NCI-H2196 treated with DMSO at 0.1 percent for 48 hours (cell line): ENCODE measurements around the gene PPP2R2C.

Source experiments
- DNase-seq: peaks from one replicate; lab custom pipeline; 2025; ENCODE audit not compliant: unreplicated experiment; lab: John Stamatoyannopoulos, UW

Gene PPP2R2C

GRCh38 chr4:6383009-6383404 is 89.4 kb downstream of the PPP2R2C start:
- no peak for DNase-seq

GRCh38 chr4:6381571-6382123 is 90.8 kb downstream of the PPP2R2C start:
- DNase-seq, result no peak

- no peak for DNase-seq
Observed at GRCh38 chr4:6380746-6381410, 91.5 kb downstream of the PPP2R2C start.

GRCh38 chr4:6379767-6380745 is 92.4 kb downstream of the PPP2R2C start:
- DNase-seq, result no peak

- DNase-seq, result no peak
Observed at GRCh38 chr4:6378493-6379445, 93.6 kb downstream of the PPP2R2C start.

- no peak for DNase-seq
Observed at GRCh38 chr4:6377626-6378492, 94.6 kb downstream of the PPP2R2C start.

- no peak for DNase-seq
Observed at GRCh38 chr4:6375620-6376295, 96.7 kb downstream of the PPP2R2C start.

GRCh38 chr4:6374575-6374974 is 97.8 kb downstream of the PPP2R2C start:
- DNase-seq, result no peak

GRCh38 chr4:6373541-6374410 is 98.6 kb downstream of the PPP2R2C start:
- no peak for DNase-seq

GRCh38 chr4:6372649-6373525 is 99.5 kb downstream of the PPP2R2C start:
- peak; percentile 41 for DNase-seq

- DNase-seq, result no peak
Observed at GRCh38 chr4:6371812-6372211, 100.6 kb downstream of the PPP2R2C start.

- DNase-seq, result no peak
Observed at GRCh38 chr4:6371271-6371670, 101.1 kb downstream of the PPP2R2C start.

GRCh38 chr4:6369924-6370645 is 102.3 kb downstream of the PPP2R2C start:
- no peak for DNase-seq

- DNase-seq, result no peak
Observed at GRCh38 chr4:6369511-6369910, 102.9 kb downstream of the PPP2R2C start.

- no peak for DNase-seq
Observed at GRCh38 chr4:6369035-6369434, 103.4 kb downstream of the PPP2R2C start.

GRCh38 chr4:6368601-6369000 is 103.8 kb downstream of the PPP2R2C start:
- DNase-seq, result no peak

GRCh38 chr4:6368096-6368495 is 104.3 kb downstream of the PPP2R2C start:
- no peak for DNase-seq
